BJ (cell line): ENCODE measurements around the gene LRRN4. TPM values are rescaled to one million over a fixed set of nuclear protein-coding genes. Genes with fewer than 3 reads are reported as not detected.

Source experiments
- CTCF ChIA-PET: fragments of 350-600 bp; formaldehyde crosslinking; extraction: SDS; loops from one replicate; lab custom pipeline; 2021; ENCODE audit warnings: antibody characterized with exemption, inconsistent platforms; lab: Yijun Ruan, JAX
- POLR2A ChIA-PET: fragments of 300-600 bp; sonication (Branson Sonifier 250); formaldehyde crosslinking; extraction: SDS; loops from one replicate; lab custom pipeline; 2021; ENCODE audit warnings: antibody characterized with exemption; lab: Charles Lee
- DNase-seq: peaks from one replicate; pipeline ENCODE4 v3.0.0-alpha.2; 2011; ENCODE audit warnings: low read depth
- H3K27me3 ChIP-seq: 2 replicates; pipeline ENCODE4 v1.6.0; 2011; ENCODE audit warnings: low read length; ENCODE audit not compliant: control insufficient read depth, insufficient read depth
- H3K36me3 ChIP-seq: 2 replicates; pipeline ENCODE4 v1.5.1; 2011; ENCODE audit warnings: low read length; ENCODE audit not compliant: control insufficient read depth, insufficient read depth
- H3K4me3 ChIP-seq: 2 replicates; pipeline ENCODE4 v1.5.1; 2011; ENCODE audit warnings: low read depth, mild to moderate bottlenecking, control low read depth, low read length
- CTCF ChIP-seq: IDR thresholded peaks from 2 replicates; pipeline ENCODE4 v1.5.1; 2011; ENCODE audit warnings: low read depth, mild to moderate bottlenecking, control low read depth, inconsistent platforms, low read length, moderate library complexity; ENCODE audit not compliant: insufficient read depth
- polyA plus RNA-seq: library from polyadenylated mRNA; depleted of rRNA; stranded (reverse); fragments of >200 nt; gene quantifications from 2 replicates; pipeline ENCODE4 v1.2.3, GENCODE V29; 2011

The LRRN4 gene
- polyA plus RNA-seq, 1 experiment = 0.06 TPM

- H3K36me3 ChIP-seq = peaks cover 8% of the 10 kb centered on the region
- DNase-seq = no peak
- ChIA-PET CTCF (no interaction called here), POLR2A (no interaction called here)
- H3K27me3 ChIP-seq = no peaks in the 10 kb centered on the region
- no peak overlapping the region for H3K4me3 ChIP-seq
- no peak for TF ChIP-seq CTCF
These were observed 38.9 kb downstream of the LRRN4 start for GRCh38 chr20:6014957-6015356.

GRCh38 chr20:6014017-6014416, 39.8 kb downstream of the LRRN4 start:
- POLR2A ChIA-PET = no interaction called here
- no peak overlapping the region for H3K4me3 ChIP-seq
- no peak for DNase-seq
- CTCF ChIA-PET = no interaction called here
- H3K27me3 ChIP-seq = no peaks in the 10 kb centered on the region
- H3K36me3 ChIP-seq = peaks cover 8% of the 10 kb centered on the region
- no peak for TF ChIP-seq CTCF

- H3K36me3 ChIP-seq = peaks cover 8% of the 10 kb centered on the region
- CTCF ChIA-PET = no interaction called here
These were observed 41.7 kb downstream of the LRRN4 start for GRCh38 chr20:6012179-6012578.

GRCh38 chr20:6008254-6008653, 45.6 kb downstream of the LRRN4 start:
- Histone ChIP-seq H3K36me3 (peaks cover 4% of the 10 kb centered on the region), H3K27me3 (no peaks in the 10 kb centered on the region), H3K4me3 (no peak overlapping the region)
- POLR2A ChIA-PET = no interaction called here
- no peak for TF ChIP-seq CTCF
- peak; percentile 57 for DNase-seq
- CTCF ChIA-PET = interaction anchor here (0.9 to 1.7 kb wide), 2 partner anchors 17 to 46 kb away, joined by 3 read pairs; no protein-coding TSS in a partner anchor

More at GRCh38 chr20:6012179-6012578, 41.7 kb downstream of the LRRN4 start:
- POLR2A ChIA-PET = no interaction called here
- Histone ChIP-seq H3K27me3 (no peaks in the 10 kb centered on the region), H3K4me3 (no peak overlapping the region)
- no peak for TF ChIP-seq CTCF
- DNase-seq = no peak

- CTCF ChIA-PET = interaction anchor here (0.9 to 1.7 kb wide), 3 partner anchors 17 to 479 kb away, joined by 3 read pairs; no protein-coding TSS in a partner anchor
- H3K27me3 ChIP-seq = no peaks in the 10 kb centered on the region
- TF ChIP-seq CTCF = no peak
- H3K36me3 ChIP-seq = peaks cover 3% of the 10 kb centered on the region
- POLR2A ChIA-PET = no interaction called here
- DNase-seq = no peak
- H3K4me3 ChIP-seq = peak overlapping the region; percentile 83
These were observed 46.2 kb downstream of the LRRN4 start for GRCh38 chr20:6007529-6008103.
